Duodenal mucosa (tissue), 2 donors: ENCODE measurements around the gene ARL3.

Experiments used
- H3K27ac ChIP-seq: one replicate; pipeline ENCODE4 v1.7.0; 2013; ENCODE audit warnings: low read depth, low read length
- H3K27me3 ChIP-seq, 2 donors: one replicate each; pipeline ENCODE4 v1.7.0; 2013; ENCODE audit warnings: low read length in 2 of 2, control low read depth in 1 of 2; ENCODE audit not compliant: insufficient read depth in 2 of 2, control insufficient read depth in 1 of 2
- H3K36me3 ChIP-seq, 2 donors: one replicate each; pipeline ENCODE4 v1.7.0; 2013; ENCODE audit warnings: low read length in 2 of 2, control low read depth in 1 of 2; ENCODE audit not compliant: insufficient read depth in 2 of 2, control insufficient read depth in 1 of 2
- H3K4me1 ChIP-seq, 2 donors: one replicate each; pipeline ENCODE4 v1.7.0; 2013; ENCODE audit warnings: low read length in 2 of 2, control low read depth in 1 of 2; ENCODE audit not compliant: insufficient read depth in 2 of 2, control insufficient read depth in 1 of 2
- H3K4me3 ChIP-seq, 2 donors: one replicate each; pipeline ENCODE4 v1.7.0; 2013; ENCODE audit warnings: low read length in 2 of 2, low read depth in 1 of 2
- H3K9ac ChIP-seq, 2 donors: one replicate each; pipeline ENCODE4 v1.7.0; 2013; ENCODE audit warnings: low read length in 2 of 2, low read depth in 1 of 2
- H3K9me3 ChIP-seq, 2 donors: one replicate each; pipeline ENCODE4 v1.7.0; 2013; ENCODE audit warnings: low read length in 2 of 2, control low read depth in 1 of 2; ENCODE audit not compliant: control insufficient read depth in 1 of 2

The ARL3 gene

DNA sequence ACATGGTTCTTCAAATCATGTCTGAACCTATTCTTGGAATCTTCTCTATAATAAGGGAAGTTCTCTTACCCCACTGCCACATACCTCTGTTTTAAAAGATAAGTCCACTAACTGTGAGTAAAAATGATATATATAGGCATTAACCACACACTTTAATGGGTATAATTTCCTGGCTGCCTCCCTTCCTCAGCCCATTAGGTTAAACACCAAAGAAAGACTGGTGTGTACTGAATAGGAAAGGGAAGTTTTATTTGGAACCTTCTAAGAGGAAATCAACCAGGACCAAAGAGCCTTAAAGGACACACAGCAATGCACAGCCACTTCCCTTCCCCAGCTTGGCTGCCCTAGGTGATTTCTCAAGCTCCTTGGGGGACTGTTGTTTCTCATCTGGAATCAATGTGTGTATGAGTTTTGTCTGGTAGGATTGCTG is 24.5 kb upstream of the ARL3 start:
- no peak overlapping the region for H3K27ac ChIP-seq

DNA sequence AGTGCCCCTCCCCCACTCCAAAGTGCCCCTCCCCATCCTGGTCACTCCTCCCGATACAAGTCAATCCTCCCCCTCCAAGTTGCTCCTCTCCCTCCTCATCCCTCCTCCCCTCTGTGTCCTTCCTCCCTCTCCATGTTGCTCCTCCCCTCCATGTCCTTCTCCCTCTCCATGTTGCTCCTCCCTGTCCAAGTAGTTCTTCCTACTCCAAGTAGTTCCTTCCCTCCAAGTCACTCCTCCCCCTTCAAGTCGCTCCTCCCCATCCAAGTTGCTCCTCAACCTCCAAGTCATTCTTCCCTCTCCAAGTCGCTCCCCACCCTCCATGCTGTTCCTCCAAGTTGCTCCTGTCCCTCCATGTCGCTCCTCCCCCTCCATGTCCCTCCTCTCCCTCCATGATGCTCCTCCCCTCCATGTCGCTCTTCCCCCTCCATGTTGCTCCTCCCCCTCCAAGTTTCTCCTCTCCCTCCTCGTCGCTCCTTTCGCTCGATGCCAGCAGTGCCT is 20.9 kb upstream of the ARL3 start:
- H3K9me3 ChIP-seq, result no peaks in the 10 kb centered on the region
- peaks cover 7 to 13% of the 10 kb centered on the region in 2 donors for H3K36me3 ChIP-seq
- no peaks in the 10 kb centered on the region for H3K27me3 ChIP-seq
- no peak overlapping the region for H3K4me3 ChIP-seq
- H3K9ac ChIP-seq, result no peak overlapping the region
- H3K27ac ChIP-seq, result no peak overlapping the region
- no peaks in the 10 kb centered on the region for H3K4me1 ChIP-seq

More for the DNA sequence above, 24.5 kb upstream of the ARL3 start:
- no peaks in the 10 kb centered on the region for H3K9me3 ChIP-seq
- H3K4me1 ChIP-seq, result peaks cover 0 to 5% of the 10 kb centered on the region in 2 donors
- H3K36me3 ChIP-seq, result peaks cover under 1 to 3% of the 10 kb centered on the region in 2 donors
- no peak overlapping the region for H3K9ac ChIP-seq
- H3K27me3 ChIP-seq, result no peaks in the 10 kb centered on the region
- no peak overlapping the region for H3K4me3 ChIP-seq

DNA sequence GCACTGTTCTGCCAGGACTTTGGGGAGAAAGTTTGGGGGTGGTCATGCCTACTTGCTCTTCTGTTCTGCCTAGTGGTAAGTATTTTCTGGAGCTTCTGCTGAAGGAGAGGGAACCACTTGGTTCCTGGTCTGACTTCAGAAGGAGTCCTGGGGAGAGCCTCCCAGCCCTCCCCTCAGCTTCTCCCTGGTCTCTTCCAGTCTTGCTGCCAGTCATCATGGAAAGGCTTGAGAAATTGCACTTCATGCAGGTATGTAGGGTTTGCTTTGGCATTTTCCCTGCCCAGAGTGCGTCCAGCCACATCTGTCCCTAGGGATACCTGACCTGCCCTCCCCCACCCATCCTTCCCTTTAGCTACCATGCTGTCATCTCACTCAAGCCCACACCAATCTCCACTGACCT is 18.5 kb upstream of the ARL3 start:
- H3K27me3 ChIP-seq, result no peaks in the 10 kb centered on the region
- peaks cover 13 to 18% of the 10 kb centered on the region in 2 donors for H3K36me3 ChIP-seq
- no peaks in the 10 kb centered on the region for H3K9me3 ChIP-seq
- H3K4me3 ChIP-seq, result no peak overlapping the region
- H3K9ac ChIP-seq, result no peak overlapping the region
- H3K4me1 ChIP-seq, result peaks cover 0 to 3% of the 10 kb centered on the region in 2 donors
- no peak overlapping the region for H3K27ac ChIP-seq

DNA sequence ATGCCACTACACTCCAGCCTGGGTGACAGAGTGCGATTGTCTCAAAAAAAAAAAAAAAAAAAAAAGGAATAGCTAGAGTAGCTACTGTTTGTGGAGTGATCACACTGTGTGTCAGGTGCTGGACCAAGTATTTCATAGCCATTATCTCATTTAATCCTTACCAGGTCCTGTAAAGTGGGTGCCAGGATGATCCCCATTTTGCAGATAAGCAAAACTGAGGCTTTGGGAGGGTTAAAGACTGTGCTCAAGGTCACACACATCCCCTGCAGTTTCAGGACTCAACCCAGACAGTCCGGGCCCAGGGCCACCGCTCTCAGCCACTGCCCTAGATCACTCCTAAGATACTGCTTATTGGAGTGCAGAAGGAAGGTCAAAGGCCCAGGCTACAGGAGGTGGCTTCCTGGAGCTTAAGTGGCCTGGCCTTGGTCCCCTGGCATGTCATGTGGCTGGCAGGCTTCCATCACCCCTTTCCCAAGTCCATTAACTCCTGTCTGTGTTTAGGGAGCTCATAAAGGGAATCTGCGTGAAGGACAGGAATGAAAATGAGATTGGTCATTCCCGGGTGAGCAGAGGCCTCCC is 17.1 kb upstream of the ARL3 start:
- H3K36me3 ChIP-seq, result peaks cover 12 to 28% of the 10 kb centered on the region in 2 donors
- no peak overlapping the region for H3K27ac ChIP-seq
- peaks cover 0 to 3% of the 10 kb centered on the region in 2 donors for H3K4me1 ChIP-seq
- no peak overlapping the region for H3K4me3 ChIP-seq
- H3K27me3 ChIP-seq, result no peaks in the 10 kb centered on the region
- no peaks in the 10 kb centered on the region for H3K9me3 ChIP-seq
- no peak overlapping the region for H3K9ac ChIP-seq

DNA sequence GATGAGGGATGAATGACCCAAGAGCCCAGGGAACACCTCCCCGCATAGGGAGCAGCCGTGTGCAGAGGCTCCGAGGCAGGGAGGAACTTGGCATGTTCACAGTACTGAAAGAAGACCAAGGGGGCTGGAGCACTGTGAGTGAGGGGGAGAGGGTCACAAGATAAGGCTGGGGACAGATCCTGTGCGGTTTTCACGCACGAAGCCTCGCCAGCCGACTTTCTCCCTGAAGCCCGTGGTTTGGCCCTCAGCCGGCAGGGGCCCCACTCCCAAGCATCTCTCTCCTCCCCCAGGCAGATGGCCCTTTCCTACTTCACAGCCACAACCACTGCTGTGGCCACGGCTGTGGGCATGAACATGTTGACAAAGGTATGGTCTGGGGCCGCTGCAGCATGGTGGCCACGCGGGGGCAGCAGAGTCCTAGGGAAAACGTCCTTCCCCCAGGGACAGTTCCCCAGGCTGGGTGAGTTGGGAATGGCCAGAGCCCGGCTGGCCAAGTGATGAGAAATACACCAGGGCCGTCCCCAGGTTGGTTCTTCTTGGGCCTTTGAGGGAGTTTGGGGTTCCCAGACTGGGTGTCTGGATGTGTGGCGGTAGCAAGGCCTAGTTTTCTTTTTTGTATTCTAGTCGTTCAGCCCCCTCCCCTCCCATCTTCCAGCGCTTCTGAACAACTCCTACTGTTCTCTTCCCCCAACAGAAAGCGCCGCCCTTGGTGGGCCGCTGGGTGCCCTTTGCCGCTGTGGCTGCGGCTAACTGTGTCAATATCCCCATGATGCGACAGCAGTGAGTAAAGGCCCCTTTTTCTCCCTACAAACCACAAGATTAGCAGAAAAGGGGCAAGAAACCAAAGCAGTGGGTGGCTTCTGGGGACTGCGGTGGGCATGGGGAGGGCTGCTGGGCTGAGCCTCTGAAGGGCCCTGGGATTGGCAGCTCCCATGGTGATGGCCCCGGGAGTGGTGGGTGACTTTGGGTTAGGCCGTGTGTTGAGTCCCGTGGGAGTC is 15.1 kb upstream of the ARL3 start:
- Histone ChIP-seq H3K36me3 (peaks cover 12 to 29% of the 10 kb centered on the region in 2 donors), H3K4me1 (peaks cover 0 to 3% of the 10 kb centered on the region in 2 donors)

DNA sequence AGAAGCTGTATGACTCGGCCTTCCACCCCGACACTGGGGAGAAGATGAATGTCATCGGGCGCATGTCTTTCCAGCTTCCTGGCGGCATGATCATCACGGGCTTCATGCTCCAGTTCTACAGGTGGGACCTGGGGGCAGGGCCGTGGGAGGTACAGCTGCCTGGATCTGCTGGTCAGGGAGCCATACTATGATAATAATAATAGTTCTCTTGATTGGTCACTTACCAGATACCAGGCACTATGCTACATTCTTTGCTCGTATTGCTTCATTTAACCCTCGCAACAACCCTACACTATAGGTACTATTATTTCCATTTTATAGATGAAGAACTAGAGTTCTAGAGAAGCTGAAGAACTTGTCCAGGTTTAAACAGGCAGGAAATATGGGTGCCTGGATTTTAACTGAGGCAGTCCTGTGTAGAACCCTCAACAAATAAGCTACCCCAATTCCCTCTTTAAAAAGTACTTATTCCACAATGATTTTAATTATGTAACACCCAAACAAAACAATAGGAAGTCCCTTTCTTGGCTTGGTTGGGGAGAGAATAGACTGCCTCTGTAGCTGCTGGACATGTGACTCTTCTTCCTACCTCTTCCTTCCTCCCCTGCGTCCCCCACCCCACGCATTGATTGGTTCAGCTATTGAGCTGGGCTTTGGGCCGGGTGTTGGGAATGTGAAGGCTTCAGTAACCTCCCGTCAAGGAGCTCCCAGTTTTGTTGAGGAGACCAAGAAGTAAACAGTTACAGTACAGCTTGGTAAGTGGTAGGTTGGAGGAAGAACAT is 13.0 kb upstream of the ARL3 start:
- H3K27me3 ChIP-seq, result no peaks in the 10 kb centered on the region
- peaks cover 9 to 20% of the 10 kb centered on the region in 2 donors for H3K36me3 ChIP-seq
- H3K4me1 ChIP-seq, result peaks cover 0 to 3% of the 10 kb centered on the region in 2 donors
- H3K9ac ChIP-seq, result no peak overlapping the region
- H3K9me3 ChIP-seq, result no peaks in the 10 kb centered on the region
- no peak overlapping the region for H3K27ac ChIP-seq
- no peak overlapping the region for H3K4me3 ChIP-seq

More for the DNA sequence above, 15.1 kb upstream of the ARL3 start:
- no peaks in the 10 kb centered on the region for H3K9me3 ChIP-seq
- no peaks in the 10 kb centered on the region for H3K27me3 ChIP-seq
- H3K9ac ChIP-seq, result no peak overlapping the region
- no peak overlapping the region for H3K27ac ChIP-seq
- H3K4me3 ChIP-seq, result no peak overlapping the region

DNA sequence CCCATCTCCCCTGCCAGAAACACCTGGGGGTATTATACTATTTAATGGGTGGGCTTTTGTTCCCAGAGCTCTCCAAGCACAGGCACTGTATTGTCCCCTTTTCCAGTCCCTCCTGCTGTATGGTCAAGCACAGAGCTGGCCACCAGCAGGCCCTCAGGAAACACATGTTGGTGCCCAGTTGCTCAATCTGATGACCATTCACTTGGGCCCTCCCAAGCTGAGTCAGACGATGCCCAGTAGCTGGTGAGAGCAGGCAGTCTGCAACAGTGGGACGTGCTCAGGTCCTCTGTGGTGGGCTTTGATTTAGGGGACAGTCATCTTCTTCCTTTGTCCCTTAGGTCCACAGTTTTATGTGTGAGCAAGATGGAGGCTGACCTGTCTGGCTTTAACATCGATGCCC is 12.1 kb upstream of the ARL3 start:
- Histone ChIP-seq H3K9me3 (no peaks in the 10 kb centered on the region), H3K36me3 (peaks cover 8 to 16% of the 10 kb centered on the region in 2 donors), H3K27ac (no peak overlapping the region), H3K27me3 (no peaks in the 10 kb centered on the region), H3K4me3 (no peak overlapping the region), H3K9ac (no peak overlapping the region), H3K4me1 (peaks cover 0 to 3% of the 10 kb centered on the region in 2 donors)

DNA sequence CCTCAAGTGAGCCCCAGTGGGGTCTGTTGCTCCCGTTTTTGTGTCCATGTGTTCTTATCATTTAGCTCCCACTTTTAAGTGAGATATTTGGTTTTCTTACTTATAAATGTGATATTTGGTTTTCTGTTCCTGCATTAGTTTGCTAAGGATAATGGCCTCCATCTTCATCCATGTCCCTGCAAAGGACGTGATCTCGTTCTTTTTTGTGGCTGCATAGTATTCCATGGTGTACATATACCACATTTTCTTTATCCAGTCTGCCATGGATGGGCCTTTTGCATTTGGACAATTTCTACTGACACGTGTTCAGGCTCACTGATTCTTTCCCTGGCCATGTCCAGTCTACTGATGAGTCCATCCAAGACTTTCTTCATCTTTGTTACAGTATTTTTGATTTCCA is 9.8 kb upstream of the ARL3 start:
- Histone ChIP-seq H3K27me3 (no peaks in the 10 kb centered on the region), H3K4me1 (peaks cover 0 to under 1% of the 10 kb centered on the region in 2 donors), H3K9me3 (no peaks in the 10 kb centered on the region), H3K27ac (no peak overlapping the region), H3K4me3 (no peak overlapping the region), H3K9ac (no peak overlapping the region), H3K36me3 (peaks cover 8 to 16% of the 10 kb centered on the region in 2 donors)

DNA sequence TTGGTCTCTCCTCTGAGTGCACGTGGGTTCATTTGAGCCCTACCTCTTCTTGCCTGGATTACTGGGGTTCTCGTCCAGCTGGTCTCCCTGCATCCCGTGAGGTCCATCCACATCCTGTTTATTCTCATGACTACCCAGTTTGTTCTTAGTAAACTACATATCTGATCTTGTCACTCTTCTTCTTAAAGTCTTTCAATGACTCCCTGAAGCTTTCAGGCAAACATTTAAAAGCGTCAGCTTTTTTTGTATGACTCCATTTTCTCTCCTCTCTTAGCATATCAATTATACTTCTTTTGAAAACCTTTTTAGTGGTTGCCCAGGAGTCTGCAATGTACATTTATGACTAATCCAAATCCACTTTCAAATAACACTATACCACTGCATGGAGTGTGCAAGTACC is 7.8 kb upstream of the ARL3 start:
- Histone ChIP-seq H3K36me3 (peaks cover 0 to 10% of the 10 kb centered on the region in 2 donors), H3K9ac (no peak overlapping the region), H3K4me3 (no peak overlapping the region), H3K4me1 (peaks cover 0 to 14% of the 10 kb centered on the region in 2 donors), H3K27me3 (no peaks in the 10 kb centered on the region), H3K27ac (no peak overlapping the region), H3K9me3 (no peaks in the 10 kb centered on the region)
